ENCODE results near the gene FER. TPM values are rescaled to one million over a fixed set of nuclear protein-coding genes. Genes with fewer than 3 reads are reported as not detected.

The FER gene
- total and polyA plus RNA-seq, 2 of the 13 experiments (the other 11 are each of a cell fraction or from before 2014, with no cell fraction given): 7.9 to 29.0 TPM

GRCh38 chr5:108727651-108728565, 19.8 kb upstream of the FER start (continued):
- TF ChIP-seq PCBP1 (IDR thresholded peaks at IDR 0.05; ENCODE audit: borderline replicate concordance, low read depth, low read length) (no peak), ZNF761 (CRISPR knock-in tag; conservative IDR thresholded peaks at IDR 0.05) (peak; percentile 80; the same call in 1 of the 2 replicates), RNF2 (conservative IDR thresholded peaks at IDR 0.05; ENCODE audit: low read depth) (peak; percentile 83), HOXD1 (CRISPR knock-in tag; IDR thresholded peaks at IDR 0.05) (peak; percentile 58; the same call in 1 of the 2 replicates), HNF1A (IDR thresholded peaks at IDR 0.05; ENCODE audit: low read depth) (no peak), HNF1A (CRISPR knock-in tag; IDR thresholded peaks at IDR 0.05; ENCODE audit: borderline replicate concordance) (no peak; the same call in 1 of the 2 replicates), U2AF1 (optimal IDR thresholded peaks at IDR 0.05; ENCODE audit: low read depth, low read length) (peak; percentile 92), CHCHD3 (CRISPR knock-in tag; IDR thresholded peaks at IDR 0.05) (0 out of 2 replicates have a peak, but pooled peaks have one; percentile 39), ATAD3A (CRISPR knock-in tag; IDR thresholded peaks at IDR 0.05) (peak; percentile 79; the same call in 1 of the 2 replicates), TBX3 (IDR thresholded peaks at IDR 0.05; ENCODE audit: borderline replicate concordance) (peak; percentile 41; the same call in 1 of the 2 replicates), PHF21A (CRISPR knock-in tag; IDR thresholded peaks at IDR 0.05) (peak; percentile 58; the same call in 1 of the 2 replicates), ZNF576 (CRISPR knock-in tag; IDR thresholded peaks at IDR 0.05) (peak; percentile 72; the same call in 1 of the 2 replicates), NR2F2 (IDR thresholded peaks at IDR 0.05; ENCODE audit: borderline replicate concordance, low read depth) (no peak), NCOR1 (IDR thresholded peaks at IDR 0.05; ENCODE audit: borderline replicate concordance, low read length) (no peak), CCDC6 (CRISPR knock-in tag; IDR thresholded peaks at IDR 0.05) (no peak; the same call in 1 of the 2 replicates), ZNF282 (IDR thresholded peaks at IDR 0.05; ENCODE audit: partially characterized antibody) (no peak), MXD4 (CRISPR knock-in tag; IDR thresholded peaks at IDR 0.05) (peak; percentile 51), ONECUT2 (CRISPR knock-in tag; IDR thresholded peaks at IDR 0.05) (no peak), SNAPC4 (CRISPR knock-in tag; IDR thresholded peaks at IDR 0.05) (peak; percentile 88), CEBPB (IDR thresholded peaks at IDR 0.05; ENCODE audit: borderline replicate concordance, low read depth, low read length) (peak; percentile 71)

Measured in HepG2 (cell line).